IMR-90 (cell line): ENCODE results near the gene SNRPD2.

ENCODE experiments used
- BHLHE40 ChIP-seq: fragments of 150-350 bp; IDR thresholded peaks from 2 replicates; pipeline ENCODE4 v1.6.1; 2016; ENCODE audit warnings: mild to moderate bottlenecking, low read depth, low read length
- TF ChIP-seq, protein P1 (sequence below): conservative IDR thresholded peaks from 2 replicates; pipeline ENCODE4 v1.5.1; 2012; ENCODE audit warnings: mild to moderate bottlenecking, low read depth, low read length, improper control_type of control experiment

- TF ChIP-seq, protein P1, sequence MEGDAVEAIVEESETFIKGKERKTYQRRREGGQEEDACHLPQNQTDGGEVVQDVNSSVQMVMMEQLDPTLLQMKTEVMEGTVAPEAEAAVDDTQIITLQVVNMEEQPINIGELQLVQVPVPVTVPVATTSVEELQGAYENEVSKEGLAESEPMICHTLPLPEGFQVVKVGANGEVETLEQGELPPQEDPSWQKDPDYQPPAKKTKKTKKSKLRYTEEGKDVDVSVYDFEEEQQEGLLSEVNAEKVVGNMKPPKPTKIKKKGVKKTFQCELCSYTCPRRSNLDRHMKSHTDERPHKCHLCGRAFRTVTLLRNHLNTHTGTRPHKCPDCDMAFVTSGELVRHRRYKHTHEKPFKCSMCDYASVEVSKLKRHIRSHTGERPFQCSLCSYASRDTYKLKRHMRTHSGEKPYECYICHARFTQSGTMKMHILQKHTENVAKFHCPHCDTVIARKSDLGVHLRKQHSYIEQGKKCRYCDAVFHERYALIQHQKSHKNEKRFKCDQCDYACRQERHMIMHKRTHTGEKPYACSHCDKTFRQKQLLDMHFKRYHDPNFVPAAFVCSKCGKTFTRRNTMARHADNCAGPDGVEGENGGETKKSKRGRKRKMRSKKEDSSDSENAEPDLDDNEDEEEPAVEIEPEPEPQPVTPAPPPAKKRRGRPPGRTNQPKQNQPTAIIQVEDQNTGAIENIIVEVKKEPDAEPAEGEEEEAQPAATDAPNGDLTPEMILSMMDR, result no peak
- no peak for TF ChIP-seq BHLHE40
These were observed 48.0 kb upstream of the SNRPD2 start for GRCh38 chr19:45739498-45740439.
